Measurements from ENCODE around the gene PTPRO. TPM values are rescaled to one million over a fixed set of nuclear protein-coding genes. Genes with fewer than 3 reads are reported as not detected.

Gene PTPRO
- total RNA-seq, 2 experiments from 2014 or later = 0.47 to 0.63 TPM

GRCh38 chr12:15468911-15469310 is 146.6 kb downstream of the PTPRO start:
- intact Hi-C loops (cut with micrococcal nuclease) = no loop called here
- Mint-ChIP-seq H3K27me3 (peaks cover 17% of the 10 kb centered on the region), H3K9me3 (no peaks in the 10 kb centered on the region), H3K27ac (no peak overlapping the region), H3K36me3 (ENCODE audit: low read depth) (no peaks in the 10 kb centered on the region), H3K4me3 (no peak overlapping the region), H3K4me1 (ENCODE audit: low read depth) (no peaks in the 10 kb centered on the region)
- CTCF ChIA-PET = no interaction called here
- POLR2A ChIA-PET = no interaction called here
- ATAC-seq (no peak), DNase-seq (no peak)
- TF ChIP-seq CTCF (IDR thresholded peaks at IDR 0.05) = no peak

- ChIA-PET POLR2A (no interaction called here), CTCF (no interaction called here)
- Mint-ChIP-seq H3K27ac (no peak overlapping the region), H3K4me3 (no peak overlapping the region), H3K36me3 (ENCODE audit: low read depth) (no peaks in the 10 kb centered on the region), H3K9me3 (no peaks in the 10 kb centered on the region), H3K4me1 (ENCODE audit: low read depth) (no peaks in the 10 kb centered on the region), H3K27me3 (peaks cover 17% of the 10 kb centered on the region)
- no peak for TF ChIP-seq CTCF (IDR thresholded peaks at IDR 0.05)
- intact Hi-C loops (cut with micrococcal nuclease) = no loop called here
- no peak for ATAC-seq
- DNase-seq = no peak
These were observed 147.0 kb downstream of the PTPRO start for GRCh38 chr12:15469356-15469755.

- Mint-ChIP-seq H3K4me3 (no peak overlapping the region), H3K27ac (no peak overlapping the region), H3K4me1 (ENCODE audit: low read depth) (no peaks in the 10 kb centered on the region), H3K36me3 (ENCODE audit: low read depth) (no peaks in the 10 kb centered on the region), H3K9me3 (no peaks in the 10 kb centered on the region), H3K27me3 (peaks cover 12% of the 10 kb centered on the region)
- intact Hi-C loops (cut with micrococcal nuclease) = no loop called here
- ChIA-PET POLR2A (no interaction called here), CTCF (no interaction called here)
- no peak for TF ChIP-seq CTCF (IDR thresholded peaks at IDR 0.05)
- ATAC-seq (no peak), DNase-seq (no peak)
These were observed 149.7 kb downstream of the PTPRO start for GRCh38 chr12:15472036-15472435.

- peaks cover 5% of the 10 kb centered on the region for H3K27me3 Mint-ChIP-seq
- no peaks in the 10 kb centered on the region for H3K36me3 Mint-ChIP-seq (ENCODE audit: low read depth)
- H3K4me1 Mint-ChIP-seq (ENCODE audit: low read depth) = no peaks in the 10 kb centered on the region
- H3K4me3 Mint-ChIP-seq = no peak overlapping the region
- no peaks in the 10 kb centered on the region for H3K9me3 Mint-ChIP-seq
- TF ChIP-seq CTCF (IDR thresholded peaks at IDR 0.05) = no peak
- ATAC-seq (no peak), DNase-seq (no peak)
- CTCF ChIA-PET = no interaction called here
- no peak overlapping the region for H3K27ac Mint-ChIP-seq
- intact Hi-C loops (cut with micrococcal nuclease) = no loop called here
- POLR2A ChIA-PET = no interaction called here
These were observed 152.5 kb downstream of the PTPRO start for GRCh38 chr12:15474766-15475165.

- intact Hi-C loops (cut with micrococcal nuclease) = no loop called here
- POLR2A ChIA-PET = no interaction called here
- CTCF ChIA-PET = no interaction called here
- no peaks in the 10 kb centered on the region for H3K9me3 Mint-ChIP-seq
- no peaks in the 10 kb centered on the region for H3K27me3 Mint-ChIP-seq
- H3K27ac Mint-ChIP-seq = no peak overlapping the region
- ATAC-seq = no peak
- H3K36me3 Mint-ChIP-seq (ENCODE audit: low read depth) = no peaks in the 10 kb centered on the region
- H3K4me3 Mint-ChIP-seq = no peak overlapping the region
- no peak for TF ChIP-seq CTCF (IDR thresholded peaks at IDR 0.05)
- H3K4me1 Mint-ChIP-seq (ENCODE audit: low read depth) = no peaks in the 10 kb centered on the region
- no peak for DNase-seq
These were observed 155.5 kb downstream of the PTPRO start for GRCh38 chr12:15477761-15478160.

Data from activated CD8-positive, alpha-beta T cell treated with anti-CD3 and anti-CD28 coated beads for 36 hours (primary cell).